Endothelial cell of umbilical vein (primary cell): ENCODE measurements around the gene GGT5.

Experiments used
- FOS ChIP-seq: IDR thresholded peaks from 2 replicates; pipeline ENCODE4 v1.6.1; 2011; ENCODE audit warnings: mild to moderate bottlenecking, low read length, moderate library complexity, borderline replicate concordance; ENCODE audit not compliant: insufficient read depth
- JUN ChIP-seq: IDR thresholded peaks from 2 replicates; pipeline ENCODE4 v1.6.1; 2011; ENCODE audit warnings: borderline replicate concordance, low read depth; ENCODE audit not compliant: insufficient read length, insufficient read depth
- POLR2A ChIP-seq: IDR thresholded peaks from 2 replicates; pipeline ENCODE4 v1.6.1; 2012; ENCODE audit warnings: low read depth, mild to moderate bottlenecking, control low read depth, low read length
- TF ChIP-seq, protein P1 (sequence below), 2 donors: IDR thresholded peaks; 1 replicate in 1 of 2; 2 replicates in 1 of 2; pipeline ENCODE4 v1.5.1; 2011; ENCODE audit warnings: low read length in 2 of 2, mild to moderate bottlenecking in 2 of 2, moderate library complexity in 2 of 2, control low read depth in 1 of 2, inconsistent platforms in 1 of 2, low read depth in 1 of 2; ENCODE audit not compliant: insufficient read depth in 1 of 2; ENCODE audit errors: extremely low read depth in 1 of 2

DNA sequence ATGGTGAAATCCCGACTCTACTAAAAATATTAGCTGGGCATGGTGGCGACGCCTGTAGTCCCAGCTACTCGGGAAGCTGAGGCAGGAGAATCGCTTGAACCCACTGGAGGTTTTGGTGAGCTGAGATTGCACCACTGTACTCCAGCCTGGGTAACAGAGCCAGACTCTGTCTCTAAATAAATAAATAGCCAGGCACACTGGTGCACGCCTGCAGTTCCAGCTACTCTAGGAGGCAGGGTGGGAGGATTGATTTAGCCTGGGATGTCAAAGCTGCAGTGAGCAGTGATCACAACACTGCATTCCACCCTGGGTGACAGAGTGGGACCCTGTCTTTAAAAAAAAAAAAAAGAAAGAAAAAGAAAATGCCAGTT, 46.2 kb downstream of the GGT5 start:
- TF ChIP-seq POLR2A (no peak), JUN (no peak), FOS (no peak)
- TF ChIP-seq, protein P1, sequence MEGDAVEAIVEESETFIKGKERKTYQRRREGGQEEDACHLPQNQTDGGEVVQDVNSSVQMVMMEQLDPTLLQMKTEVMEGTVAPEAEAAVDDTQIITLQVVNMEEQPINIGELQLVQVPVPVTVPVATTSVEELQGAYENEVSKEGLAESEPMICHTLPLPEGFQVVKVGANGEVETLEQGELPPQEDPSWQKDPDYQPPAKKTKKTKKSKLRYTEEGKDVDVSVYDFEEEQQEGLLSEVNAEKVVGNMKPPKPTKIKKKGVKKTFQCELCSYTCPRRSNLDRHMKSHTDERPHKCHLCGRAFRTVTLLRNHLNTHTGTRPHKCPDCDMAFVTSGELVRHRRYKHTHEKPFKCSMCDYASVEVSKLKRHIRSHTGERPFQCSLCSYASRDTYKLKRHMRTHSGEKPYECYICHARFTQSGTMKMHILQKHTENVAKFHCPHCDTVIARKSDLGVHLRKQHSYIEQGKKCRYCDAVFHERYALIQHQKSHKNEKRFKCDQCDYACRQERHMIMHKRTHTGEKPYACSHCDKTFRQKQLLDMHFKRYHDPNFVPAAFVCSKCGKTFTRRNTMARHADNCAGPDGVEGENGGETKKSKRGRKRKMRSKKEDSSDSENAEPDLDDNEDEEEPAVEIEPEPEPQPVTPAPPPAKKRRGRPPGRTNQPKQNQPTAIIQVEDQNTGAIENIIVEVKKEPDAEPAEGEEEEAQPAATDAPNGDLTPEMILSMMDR (IDR thresholded peaks at IDR 0.05; ENCODE audit: extremely low read depth in 1 of 2, insufficient read depth in 1 of 2, low read depth in 1 of 2, low read length in 2 of 2) = no peak
